NB4 (cell line): ENCODE results near the gene PRR7.

Experiments used
- DNase-seq: peaks from one replicate; pipeline ENCODE4 v3.0.0; 2010; ENCODE audit warnings: low read depth
- H3K4me3 ChIP-seq: one replicate; pipeline ENCODE4 v1.5.1; 2011; ENCODE audit warnings: mild to moderate bottlenecking, low read depth, low read length, moderate library complexity
- MYC ChIP-seq: IDR thresholded peaks from 2 replicates; pipeline ENCODE4 v1.6.1; 2011; ENCODE audit warnings: low read depth, low read length
- POLR2A ChIP-seq: IDR thresholded peaks from 2 replicates; pipeline ENCODE4 v1.6.1; 2011; ENCODE audit warnings: mild to moderate bottlenecking; ENCODE audit not compliant: insufficient read length; ENCODE audit errors: extremely low read depth
- TF ChIP-seq, protein P1 (sequence below): IDR thresholded peaks from 2 replicates; pipeline ENCODE4 v1.6.1; 2011; ENCODE audit warnings: low read depth, low read length
- TF ChIP-seq, protein P2 (sequence below): IDR thresholded peaks from one replicate; pipeline ENCODE4 v1.5.1; 2012; ENCODE audit warnings: low read depth, low read length

PRR7 gene

DNA sequence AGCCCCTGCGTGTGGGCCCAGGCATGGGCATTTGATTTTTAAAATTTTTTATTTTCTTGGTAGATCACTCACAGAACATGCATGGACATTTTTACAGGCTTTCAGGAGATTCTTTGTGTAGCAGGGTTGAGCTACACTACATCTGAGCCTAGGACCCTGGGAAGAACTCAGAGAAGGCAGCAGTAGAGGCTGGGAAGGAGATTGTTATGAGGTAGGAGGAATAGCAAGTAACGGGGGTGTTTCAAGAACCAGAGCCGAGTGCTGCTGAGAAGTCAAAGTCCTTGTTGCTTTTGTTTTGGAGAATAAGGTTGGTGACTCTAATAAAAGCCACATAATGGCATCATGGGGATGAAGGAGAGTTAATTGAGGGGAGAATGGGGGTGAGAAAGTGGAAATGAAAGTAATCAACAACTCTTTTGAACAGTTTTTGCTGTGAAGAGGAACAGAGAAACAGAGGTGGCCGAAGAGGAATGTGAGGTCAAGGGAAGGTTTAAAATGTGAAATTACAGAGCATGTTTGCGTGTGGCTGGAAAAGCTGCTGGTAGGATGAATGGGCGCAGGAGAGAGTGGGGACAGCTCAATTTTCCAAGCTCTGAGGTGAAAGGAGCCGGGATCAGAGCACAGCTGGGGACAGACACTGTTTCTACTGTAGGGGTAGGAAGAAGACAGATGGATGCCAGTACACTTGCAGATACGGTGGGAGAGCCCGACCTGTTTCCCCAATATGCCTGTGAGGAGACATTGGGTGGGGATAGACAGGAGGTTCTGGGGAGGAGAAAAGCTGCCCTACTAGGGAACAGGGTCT is 55.5 kb downstream of the PRR7 start:
- DNase-seq, result no peak
- no peak overlapping the region for H3K4me3 ChIP-seq

DNA sequence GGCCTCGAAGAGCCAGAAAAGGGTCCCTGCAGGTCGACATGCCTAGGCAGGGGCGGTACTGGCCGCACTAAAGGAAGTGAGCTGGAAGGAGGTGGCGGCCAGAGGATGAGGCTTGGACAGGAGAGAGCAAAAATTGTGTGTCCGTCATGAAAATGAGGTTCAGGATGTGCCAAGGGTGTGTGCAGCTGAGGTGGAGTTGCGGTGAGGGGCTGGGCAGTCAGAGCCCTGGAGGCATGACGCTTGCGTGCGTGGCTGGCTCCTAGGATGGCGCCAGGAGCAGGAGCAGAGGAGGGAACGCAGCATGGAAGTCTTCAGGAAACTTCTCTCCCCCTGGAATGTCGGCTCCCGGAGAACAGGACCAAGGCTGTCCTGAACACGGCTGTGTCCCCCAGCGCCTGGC is 56.3 kb downstream of the PRR7 start:
- no peak for DNase-seq
- H3K4me3 ChIP-seq, result no peak overlapping the region
- no peak for TF ChIP-seq POLR2A
- TF ChIP-seq, protein P1, sequence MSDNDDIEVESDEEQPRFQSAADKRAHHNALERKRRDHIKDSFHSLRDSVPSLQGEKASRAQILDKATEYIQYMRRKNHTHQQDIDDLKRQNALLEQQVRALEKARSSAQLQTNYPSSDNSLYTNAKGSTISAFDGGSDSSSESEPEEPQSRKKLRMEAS, result no peak
- TF ChIP-seq, protein P2, sequence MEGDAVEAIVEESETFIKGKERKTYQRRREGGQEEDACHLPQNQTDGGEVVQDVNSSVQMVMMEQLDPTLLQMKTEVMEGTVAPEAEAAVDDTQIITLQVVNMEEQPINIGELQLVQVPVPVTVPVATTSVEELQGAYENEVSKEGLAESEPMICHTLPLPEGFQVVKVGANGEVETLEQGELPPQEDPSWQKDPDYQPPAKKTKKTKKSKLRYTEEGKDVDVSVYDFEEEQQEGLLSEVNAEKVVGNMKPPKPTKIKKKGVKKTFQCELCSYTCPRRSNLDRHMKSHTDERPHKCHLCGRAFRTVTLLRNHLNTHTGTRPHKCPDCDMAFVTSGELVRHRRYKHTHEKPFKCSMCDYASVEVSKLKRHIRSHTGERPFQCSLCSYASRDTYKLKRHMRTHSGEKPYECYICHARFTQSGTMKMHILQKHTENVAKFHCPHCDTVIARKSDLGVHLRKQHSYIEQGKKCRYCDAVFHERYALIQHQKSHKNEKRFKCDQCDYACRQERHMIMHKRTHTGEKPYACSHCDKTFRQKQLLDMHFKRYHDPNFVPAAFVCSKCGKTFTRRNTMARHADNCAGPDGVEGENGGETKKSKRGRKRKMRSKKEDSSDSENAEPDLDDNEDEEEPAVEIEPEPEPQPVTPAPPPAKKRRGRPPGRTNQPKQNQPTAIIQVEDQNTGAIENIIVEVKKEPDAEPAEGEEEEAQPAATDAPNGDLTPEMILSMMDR, result no peak
- no peak for TF ChIP-seq MYC

More for the DNA sequence above, 55.5 kb downstream of the PRR7 start:
- TF ChIP-seq, protein P2, result no peak
- TF ChIP-seq, protein P1, result no peak
- TF ChIP-seq MYC (no peak), POLR2A (no peak)

DNA sequence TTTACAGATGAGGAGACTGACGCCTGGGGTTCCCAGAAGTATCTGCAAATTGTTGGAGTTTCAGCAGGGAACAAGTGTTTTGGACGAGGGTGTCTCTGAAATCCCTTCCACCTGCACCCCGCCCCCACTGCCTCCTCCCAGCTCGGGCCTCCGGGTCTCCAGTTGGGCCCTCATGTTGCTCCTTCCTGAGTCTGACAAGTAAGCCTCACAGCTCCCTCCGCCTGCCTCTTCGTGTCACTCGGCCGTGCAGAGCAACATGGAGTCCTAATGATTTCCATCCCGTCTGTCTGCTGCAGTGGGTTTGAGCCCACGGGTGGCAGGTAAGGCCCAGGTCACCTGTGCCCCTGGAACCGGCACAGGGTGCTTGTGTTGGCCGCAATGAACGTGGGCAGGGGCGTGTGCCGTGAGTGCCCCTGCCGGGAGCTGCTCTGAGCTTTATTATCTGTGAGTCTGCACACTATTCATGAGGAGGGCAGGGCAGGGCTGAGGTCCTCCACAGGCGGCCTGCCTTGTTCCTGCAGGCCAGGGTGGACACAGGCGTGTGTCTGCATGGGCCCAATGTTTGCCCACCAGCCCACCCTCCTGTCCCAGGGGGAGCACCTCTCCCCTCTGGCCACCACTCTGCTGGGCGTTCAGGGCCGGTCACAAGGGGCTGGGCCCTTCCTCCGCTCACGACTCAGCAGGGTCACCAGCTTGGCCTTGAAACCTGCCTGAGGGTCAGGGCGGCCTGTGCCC is 56.9 kb downstream of the PRR7 start:
- no peak for DNase-seq
- no peak overlapping the region for H3K4me3 ChIP-seq
- peak; percentile 11 for TF ChIP-seq POLR2A
- TF ChIP-seq, protein P1, result no peak

DNA sequence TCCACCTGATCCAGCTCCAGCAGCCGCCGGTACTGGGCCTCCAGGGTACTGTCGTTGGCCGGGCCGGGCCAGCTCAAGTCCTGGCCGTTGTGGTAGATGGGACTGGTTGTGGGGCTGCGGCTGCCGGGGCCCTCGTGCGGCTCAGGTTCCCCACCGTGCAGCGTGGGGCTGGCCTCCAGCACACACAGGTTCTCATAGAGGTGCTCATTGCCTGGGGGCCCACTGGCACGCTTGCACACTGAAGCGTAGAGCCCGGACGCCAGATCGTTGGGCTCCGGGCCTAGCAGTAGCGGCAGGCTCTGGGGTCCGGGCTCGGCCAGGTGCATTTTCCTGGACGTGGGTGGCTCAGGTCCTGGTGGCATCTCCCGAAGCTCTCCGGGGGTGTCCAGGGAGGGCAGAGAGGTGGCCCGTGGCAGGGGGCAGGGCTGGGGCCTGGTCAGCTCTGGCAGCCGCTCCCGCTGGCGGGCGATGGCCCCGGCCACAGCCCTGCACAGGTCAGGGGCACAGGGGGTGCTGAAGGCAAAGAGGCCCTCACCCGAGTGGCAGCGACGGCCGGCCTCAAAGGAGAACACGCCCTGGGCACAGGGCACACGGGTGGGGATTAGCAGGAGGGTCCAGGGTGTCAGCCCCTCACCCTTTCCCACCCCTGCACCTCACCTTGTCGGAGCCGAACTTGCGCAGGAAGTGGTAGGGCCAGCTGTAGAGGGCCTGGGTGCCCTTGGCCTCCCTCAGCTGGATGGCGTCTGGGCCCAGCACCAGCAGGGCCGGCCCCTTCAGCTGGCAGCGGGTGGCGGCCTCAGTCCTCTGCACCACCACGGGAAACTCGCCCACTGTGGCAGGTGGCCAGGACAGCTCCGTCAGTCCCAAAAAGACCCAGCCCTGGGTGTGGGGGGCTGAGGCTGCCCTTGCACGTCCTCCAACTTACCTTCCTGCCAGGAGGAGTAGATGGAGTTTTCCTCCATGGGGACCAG is 57.8 kb downstream of the PRR7 start:
- H3K4me3 ChIP-seq, result no peak overlapping the region
- TF ChIP-seq POLR2A, result no peak
- TF ChIP-seq, protein P2, result no peak
- TF ChIP-seq MYC, result no peak
- TF ChIP-seq, protein P1, result no peak
- no peak for DNase-seq

DNA sequence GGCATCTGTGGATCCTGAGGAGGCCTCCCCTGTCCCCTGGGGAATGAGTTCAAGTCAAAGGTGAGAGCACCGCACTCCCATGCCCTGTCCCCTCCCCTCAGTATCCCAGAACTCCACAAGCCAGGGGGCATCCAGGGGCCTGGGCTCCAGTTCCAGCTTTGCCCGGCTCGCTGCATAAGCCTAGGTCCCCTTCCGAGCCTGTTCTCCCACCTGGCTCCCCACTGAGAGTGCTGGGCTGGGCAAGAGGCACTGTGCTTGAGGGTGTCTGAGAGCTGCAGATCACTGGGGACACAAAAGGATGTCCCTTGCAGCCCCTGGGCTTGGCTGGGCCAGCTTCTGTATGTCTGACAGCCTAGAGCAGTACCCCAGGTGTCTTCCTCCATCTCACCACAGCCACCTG is 58.5 kb downstream of the PRR7 start:
- no peak for DNase-seq
- H3K4me3 ChIP-seq, result no peak overlapping the region
- no peak for TF ChIP-seq POLR2A
- TF ChIP-seq, protein P2, result no peak
- TF ChIP-seq, protein P1, result no peak
- no peak for TF ChIP-seq MYC
